B cell (primary cell): Measurements from ENCODE around the gene GPR137B. TPM values are rescaled to one million over a fixed set of nuclear protein-coding genes. Genes with fewer than 3 reads are reported as not detected.

Experiments used
- ATAC-seq: fragments of 200-7000 bp; cut with Tn5 transposase; one replicate; pipeline ENCODE4 v1.10.0; 2021; ENCODE audit warnings: low read depth, mild to moderate bottlenecking, moderate number of reproducible peaks, moderate library complexity
- CTCF ChIA-PET: fragments of 350-600 bp; sonication (Branson Sonifier 250); formaldehyde crosslinking; loops from one replicate; lab custom pipeline; 2021; ENCODE audit warnings: antibody characterized with exemption, inconsistent platforms; lab: Charles Lee
- POLR2A ChIA-PET: fragments of 350-600 bp; sonication (Branson Sonifier 250); formaldehyde crosslinking; loops from one replicate; lab custom pipeline; 2021; ENCODE audit warnings: antibody characterized with exemption; lab: Charles Lee
- DNase-seq: peaks from one replicate; pipeline ENCODE4 v3.0.0; 2013
- H2AFZ ChIP-seq: 2 replicates; pipeline ENCODE4 v1.6.1; 2012; ENCODE audit warnings: mild to moderate bottlenecking, low read depth, low read length; ENCODE audit not compliant: insufficient read depth, poor library complexity, severe bottlenecking
- H3K27ac ChIP-seq, 2 donors: 1 replicate in 1 of 2; 2 replicates in 1 of 2; pipeline ENCODE4 v1.5.1; 2012 to 2013; ENCODE audit warnings: low read length in 2 of 2, mild to moderate bottlenecking in 2 of 2, moderate library complexity in 1 of 2
- H3K27me3 ChIP-seq, 4 experiments: fragments of 200-600 bp in 1 of 4; sonication (generic) in 1 of 4; replicated peaks in 1 of 4; 1 replicate in 2 of 4; 2 replicates in 2 of 4; pipeline versions ENCODE4 v1.6.1 to v1.7.0; 2013 to 2016; ENCODE audit warnings: low read length in 3 of 4, mild to moderate bottlenecking in 2 of 4, mixed read lengths in 1 of 4, moderate library complexity in 1 of 4; ENCODE audit not compliant: insufficient read depth in 4 of 4, control insufficient read depth in 3 of 4; ENCODE audit errors: control extremely low read depth in 1 of 4
- H3K36me3 ChIP-seq, 2 experiments: replicated peaks in 1 of 2; 1 replicate in 1 of 2; 2 replicates in 1 of 2; pipeline versions ENCODE4 v1.6.1 to v1.7.1; 2013; ENCODE audit warnings: low read length in 1 of 2; ENCODE audit not compliant: insufficient read depth in 2 of 2, control insufficient read depth in 1 of 2; ENCODE audit errors: control extremely low read depth in 1 of 2, extremely low read depth in 1 of 2
- H3K4me1 ChIP-seq, 2 donors: fragments of 200-600 bp in 1 of 2; sonication (generic) in 1 of 2; 1 replicate in 1 of 2; 2 replicates in 1 of 2; pipeline versions ENCODE4 v1.5.1 to v1.6.1; 2013 to 2017; ENCODE audit warnings: low read length in 2 of 2; ENCODE audit not compliant: control insufficient read depth in 2 of 2, insufficient read depth in 2 of 2
- H3K4me2 ChIP-seq: replicated peaks from 2 replicates; pipeline ENCODE3; 2012; ENCODE audit warnings: mild to moderate bottlenecking, low read depth, low read length; ENCODE audit not compliant: poor library complexity, severe bottlenecking
- H3K4me3 ChIP-seq, 5 experiments: fragments of 200-600 bp in 1 of 5; sonication (generic) in 1 of 5; 1 replicate in 3 of 5; 2 replicates in 2 of 5; pipeline versions ENCODE4 v1.5.1 to v1.7.0; 2011 to 2016; ENCODE audit warnings: low read length in 4 of 5, mild to moderate bottlenecking in 4 of 5, low read depth in 2 of 5, control low read depth in 1 of 5, moderate library complexity in 1 of 5; ENCODE audit not compliant: insufficient read depth in 1 of 5; ENCODE audit errors: control extremely low read depth in 1 of 5, extremely low read depth in 1 of 5
- H3K79me2 ChIP-seq: fragments of 200-600 bp; sonication (generic); one replicate; pipeline ENCODE4 v1.6.0; 2016; ENCODE audit warnings: low read length; ENCODE audit not compliant: control insufficient read depth, insufficient read depth
- H3K9ac ChIP-seq: fragments of 200-600 bp; sonication (generic); 2 replicates; pipeline ENCODE4 v1.6.1; 2017; ENCODE audit warnings: mild to moderate bottlenecking, low read length, moderate library complexity
- H3K9me3 ChIP-seq, 3 donors: one replicate each; pipeline versions ENCODE4 v1.6.1 to v1.7.1; 2013; ENCODE audit warnings: low read length in 2 of 3; ENCODE audit not compliant: control insufficient read depth in 2 of 3, insufficient read depth in 1 of 3; ENCODE audit errors: control extremely low read depth in 1 of 3
- H4K20me1 ChIP-seq: 2 replicates; pipeline ENCODE4 v1.6.0; 2012; ENCODE audit warnings: mild to moderate bottlenecking, low read length; ENCODE audit not compliant: insufficient read depth, control insufficient read depth, poor library complexity, severe bottlenecking
- H3K27ac Mint-ChIP-seq: one replicate; pipeline ENCODE4 v1.8.0; 2021; ENCODE audit warnings: mixed read lengths
- H3K27me3 Mint-ChIP-seq: one replicate; pipeline ENCODE4 v1.8.0; 2021; ENCODE audit warnings: mixed read lengths
- H3K4me1 Mint-ChIP-seq: one replicate; pipeline ENCODE4 v1.8.0; 2021; ENCODE audit warnings: mixed read lengths
- H3K4me3 Mint-ChIP-seq: one replicate; pipeline ENCODE4 v1.8.0; 2021; ENCODE audit warnings: mixed read lengths
- H3K9me3 Mint-ChIP-seq: one replicate; pipeline ENCODE4 v1.8.0; 2022; ENCODE audit warnings: mixed read lengths; ENCODE audit not compliant: insufficient read depth
- EZH2 ChIP-seq: IDR thresholded peaks from 2 replicates; pipeline ENCODE4 v1.6.1; 2012; ENCODE audit warnings: borderline replicate concordance, low read depth, mild to moderate bottlenecking, moderate library complexity, low read length; ENCODE audit not compliant: insufficient read depth, poor library complexity, severe bottlenecking
- WGBS: methylation state at CpG from one replicate; pipeline ENCODE4 v1.1.5; 2013; ENCODE audit warnings: missing lambda C conversion rate; ENCODE audit not compliant: insufficient coverage; 5-methylcytosine and 5-hydroxymethylcytosine counted together
- intact Hi-C: fragments of 100-400 bp; cut with micrococcal nuclease; formaldehyde crosslinking; loops from one replicate; pipeline ENCODE4 v1.10.0; 2022
- polyA plus RNA-seq: library from polyadenylated mRNA; depleted of rRNA; stranded (reverse); fragments of >200 nt; gene quantifications from 2 replicates; pipeline ENCODE4 v1.2.3, GENCODE V29; 2012
- total RNA-seq, 2 donors: library from RNA; stranded (reverse); fragments of 120-200 nt in 1 of 2; gene quantifications; 1 replicate in 1 of 2; 2 replicates in 1 of 2; pipeline versions ENCODE4 v1.2.3 to v1.2.4, GENCODE V29; 2013 to 2022
- TF ChIP-seq, protein P1 (sequence below): fragments of 200-600 bp; IDR thresholded peaks from one replicate; pipeline ENCODE4 v1.8.0; 2022; ENCODE audit warnings: antibody characterized with exemption, mild to moderate bottlenecking

Gene GPR137B
- total and polyA plus RNA-seq, 2 donors (not counting 1 experiment from before 2014, with no cell fraction given) = 1.5 to 11.8 TPM

DNA sequence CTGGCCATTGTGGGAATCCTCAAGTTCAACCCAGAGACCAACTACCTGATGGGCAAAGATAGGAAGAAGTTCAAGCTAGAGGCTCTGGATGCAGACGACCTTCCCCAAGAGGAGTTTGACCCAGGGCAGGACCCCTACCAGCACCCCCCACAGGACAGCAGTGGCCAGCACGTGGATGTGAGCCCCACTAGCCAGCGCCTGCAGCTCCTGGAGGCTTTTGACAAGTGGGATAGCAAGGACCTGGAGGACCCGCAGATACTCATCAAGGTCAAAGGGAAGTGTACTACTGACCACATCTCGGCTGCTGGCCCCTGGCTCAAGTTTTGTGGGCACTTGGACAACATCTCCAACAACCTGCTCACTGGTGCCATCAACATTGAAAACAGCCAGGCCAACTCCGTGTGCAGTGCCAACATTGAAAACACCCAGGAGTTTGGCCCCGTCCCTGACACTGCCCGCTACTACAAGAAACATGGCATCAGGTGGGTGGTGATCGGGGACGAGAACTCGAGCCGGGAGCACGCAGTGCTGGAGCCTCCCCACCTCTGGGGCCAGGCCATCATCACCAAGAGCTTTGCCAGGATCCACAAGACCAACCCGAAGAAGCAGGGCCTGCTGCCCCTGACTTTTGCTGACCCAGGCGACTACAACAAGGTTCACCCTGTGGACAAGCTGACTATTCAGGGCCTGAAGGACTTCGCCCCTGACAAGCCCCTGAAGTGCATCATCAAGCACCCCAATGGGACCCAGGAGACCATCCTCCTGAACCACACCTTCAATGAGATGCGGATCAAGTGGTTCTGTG is 30.6 kb upstream of the GPR137B start:
- Histone ChIP-seq H3K79me2 (no peaks in the 10 kb centered on the region), H3K4me3 (no peak overlapping the region), H3K27ac (no peak overlapping the region), H3K27me3 (no peaks in the 10 kb centered on the region), H3K36me3 (no peaks in the 10 kb centered on the region), H3K9me3 (peaks cover 0 to 2% (median 0%) of the 10 kb centered on the region in 3 donors), H3K4me2 (no peak overlapping the region), H4K20me1 (no peaks in the 10 kb centered on the region), H2AFZ (no peak overlapping the region), H3K4me1 (no peaks in the 10 kb centered on the region), H3K9ac (no peak overlapping the region)
- Mint-ChIP-seq H3K4me1 (no peaks in the 10 kb centered on the region), H3K4me3 (no peak overlapping the region), H3K27ac (no peak overlapping the region), H3K9me3 (no peaks in the 10 kb centered on the region), H3K27me3 (no peaks in the 10 kb centered on the region)
- no peak for TF ChIP-seq EZH2
- TF ChIP-seq, protein P1, sequence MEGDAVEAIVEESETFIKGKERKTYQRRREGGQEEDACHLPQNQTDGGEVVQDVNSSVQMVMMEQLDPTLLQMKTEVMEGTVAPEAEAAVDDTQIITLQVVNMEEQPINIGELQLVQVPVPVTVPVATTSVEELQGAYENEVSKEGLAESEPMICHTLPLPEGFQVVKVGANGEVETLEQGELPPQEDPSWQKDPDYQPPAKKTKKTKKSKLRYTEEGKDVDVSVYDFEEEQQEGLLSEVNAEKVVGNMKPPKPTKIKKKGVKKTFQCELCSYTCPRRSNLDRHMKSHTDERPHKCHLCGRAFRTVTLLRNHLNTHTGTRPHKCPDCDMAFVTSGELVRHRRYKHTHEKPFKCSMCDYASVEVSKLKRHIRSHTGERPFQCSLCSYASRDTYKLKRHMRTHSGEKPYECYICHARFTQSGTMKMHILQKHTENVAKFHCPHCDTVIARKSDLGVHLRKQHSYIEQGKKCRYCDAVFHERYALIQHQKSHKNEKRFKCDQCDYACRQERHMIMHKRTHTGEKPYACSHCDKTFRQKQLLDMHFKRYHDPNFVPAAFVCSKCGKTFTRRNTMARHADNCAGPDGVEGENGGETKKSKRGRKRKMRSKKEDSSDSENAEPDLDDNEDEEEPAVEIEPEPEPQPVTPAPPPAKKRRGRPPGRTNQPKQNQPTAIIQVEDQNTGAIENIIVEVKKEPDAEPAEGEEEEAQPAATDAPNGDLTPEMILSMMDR = no peak
- CTCF ChIA-PET = interaction anchor here (0.7 to 12.0 kb wide), 8 partner anchors 10 to 377 kb away, joined by 3 to 174 read pairs (median 3); no protein-coding TSS in a partner anchor
- WGBS = 94% methylated on average over 16 of the region's 17 CpGs
- ATAC-seq (no peak), DNase-seq (no peak)
- POLR2A ChIA-PET = interaction anchor here (0.7 kb wide), 1 partner anchor 405 kb away, joined by 3 read pairs; no protein-coding TSS in a partner anchor
- intact Hi-C loops = no loop called here

DNA sequence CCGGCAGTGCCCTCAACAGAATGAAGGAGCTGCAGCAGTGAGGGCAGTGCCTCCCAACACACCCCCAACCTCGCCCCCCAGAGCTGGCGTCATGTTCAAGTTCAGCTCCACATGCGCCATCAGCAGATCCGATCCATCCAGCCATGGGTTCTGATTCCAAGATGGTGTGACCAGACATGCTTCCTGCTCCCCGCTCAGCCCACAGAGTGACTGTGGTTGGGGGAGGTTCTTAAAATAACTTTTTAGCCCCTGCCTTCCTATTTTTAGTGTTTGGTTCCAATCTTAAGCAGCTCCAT is 30.1 kb upstream of the GPR137B start:
- intact Hi-C loops = no loop called here
- no peak for DNase-seq
- POLR2A ChIA-PET = interaction anchor here (0.7 kb wide), 1 partner anchor 404 kb away, joined by 3 read pairs; no protein-coding TSS in a partner anchor

More for the DNA sequence above, 30.1 kb upstream of the GPR137B start:
- H3K27me3 Mint-ChIP-seq = no peaks in the 10 kb centered on the region
- Histone ChIP-seq H3K9me3 (peaks cover 0 to 2% (median 0%) of the 10 kb centered on the region in 3 donors), H3K79me2 (no peaks in the 10 kb centered on the region), H3K9ac (no peak overlapping the region), H4K20me1 (no peaks in the 10 kb centered on the region), H3K27me3 (no peaks in the 10 kb centered on the region), H3K4me1 (no peaks in the 10 kb centered on the region), H3K4me3 (no peak overlapping the region), H2AFZ (no peak overlapping the region), H3K36me3 (no peaks in the 10 kb centered on the region), H3K4me2 (no peak overlapping the region), H3K27ac (no peak overlapping the region)
- no peak overlapping the region for H3K4me3 Mint-ChIP-seq
- no peaks in the 10 kb centered on the region for H3K9me3 Mint-ChIP-seq
- ATAC-seq = no peak
- no peak overlapping the region for H3K27ac Mint-ChIP-seq
- TF ChIP-seq, protein P1 = no peak
- H3K4me1 Mint-ChIP-seq = no peaks in the 10 kb centered on the region
- CTCF ChIA-PET = interaction anchor here (0.6 to 12.0 kb wide), 7 partner anchors 9 to 377 kb away, joined by 3 to 174 read pairs (median 3); no protein-coding TSS in a partner anchor
- WGBS = 89% methylated on average over 4 of the region's 6 CpGs
